KMS-11 (cell line): ENCODE measurements around the gene C12orf43.

ENCODE experiments used
- H2AFZ ChIP-seq: fragments of 200-600 bp; sonication (generic); 2 replicates; pipeline ENCODE4 v1.6.1; 2016; ENCODE audit warnings: antibody characterized with exemption, mixed run types, low read depth
- H3K27ac ChIP-seq: fragments of 200-600 bp; sonication (generic); 2 replicates; pipeline ENCODE4 v1.6.1; 2016; ENCODE audit warnings: mild to moderate bottlenecking, mixed run types
- H3K27me3 ChIP-seq: fragments of 200-600 bp; sonication (generic); 2 replicates; pipeline ENCODE4 v1.6.1; 2017; ENCODE audit warnings: mild to moderate bottlenecking, low read depth, mixed run types, moderate library complexity; ENCODE audit not compliant: insufficient read depth
- H3K36me3 ChIP-seq: fragments of 200-600 bp; sonication (generic); 2 replicates; pipeline ENCODE4 v1.6.1; 2017; ENCODE audit warnings: mild to moderate bottlenecking, mixed run types; ENCODE audit not compliant: insufficient read depth
- H3K4me1 ChIP-seq: fragments of 200-600 bp; sonication (generic); 2 replicates; pipeline ENCODE4 v1.6.1; 2016; ENCODE audit warnings: mild to moderate bottlenecking, low read depth, mixed run types; ENCODE audit not compliant: poor library complexity, severe bottlenecking
- H3K4me2 ChIP-seq: fragments of 200-600 bp; sonication (generic); 2 replicates; pipeline ENCODE4 v1.7.0; 2016; ENCODE audit warnings: mild to moderate bottlenecking, mixed run types
- H3K4me3 ChIP-seq: fragments of 200-600 bp; sonication (generic); IDR thresholded peaks from 2 replicates; pipeline ENCODE4 v1.6.1; 2017; ENCODE audit warnings: low read depth, low read length, mixed read lengths; ENCODE audit not compliant: insufficient read depth
- H3K79me2 ChIP-seq: fragments of 200-600 bp; sonication (generic); 2 replicates; pipeline ENCODE4 v1.6.1; 2016; ENCODE audit warnings: low read depth, mixed run types; ENCODE audit not compliant: insufficient read depth
- H3K9ac ChIP-seq: fragments of 200-600 bp; sonication (generic); 2 replicates; pipeline ENCODE4 v1.6.1; 2016; ENCODE audit warnings: mild to moderate bottlenecking, mixed run types
- H4K20me1 ChIP-seq: fragments of 200-600 bp; sonication (generic); 2 replicates; pipeline ENCODE4 v1.6.1; 2016; ENCODE audit warnings: mild to moderate bottlenecking, mixed run types; ENCODE audit not compliant: insufficient read depth
- TF ChIP-seq, protein P1 (sequence below): fragments of 200-600 bp; sonication (generic); conservative IDR thresholded peaks from 2 replicates; pipeline ENCODE4 v1.6.1; 2017; ENCODE audit warnings: low read depth, mild to moderate bottlenecking, antibody characterized with exemption, low read length, moderate library complexity, mixed read lengths

Gene C12orf43

DNA sequence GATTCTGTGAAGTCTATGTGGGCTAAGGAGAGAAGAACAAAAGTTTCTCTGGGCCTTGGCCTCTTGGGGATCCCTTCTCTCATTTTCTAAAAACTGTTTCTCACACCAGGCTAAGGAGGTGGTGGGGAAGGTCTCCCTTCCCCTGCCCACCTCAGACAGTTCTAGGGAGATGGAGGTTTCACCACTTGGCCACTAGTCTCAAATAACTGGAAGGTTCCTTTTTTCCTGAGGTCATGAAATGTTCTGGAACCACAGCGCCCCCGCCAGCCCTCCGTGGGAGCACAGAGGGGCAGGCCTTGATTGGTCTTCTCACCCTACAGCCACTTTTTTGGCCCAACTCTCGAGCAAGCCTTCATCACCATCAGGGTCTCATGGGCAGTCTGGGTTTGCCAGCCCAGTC lies 12.6 kb downstream of the C12orf43 start:
- no peak overlapping the region for H3K27ac ChIP-seq
- no peaks in the 10 kb centered on the region for H3K27me3 ChIP-seq
- TF ChIP-seq, protein P1, sequence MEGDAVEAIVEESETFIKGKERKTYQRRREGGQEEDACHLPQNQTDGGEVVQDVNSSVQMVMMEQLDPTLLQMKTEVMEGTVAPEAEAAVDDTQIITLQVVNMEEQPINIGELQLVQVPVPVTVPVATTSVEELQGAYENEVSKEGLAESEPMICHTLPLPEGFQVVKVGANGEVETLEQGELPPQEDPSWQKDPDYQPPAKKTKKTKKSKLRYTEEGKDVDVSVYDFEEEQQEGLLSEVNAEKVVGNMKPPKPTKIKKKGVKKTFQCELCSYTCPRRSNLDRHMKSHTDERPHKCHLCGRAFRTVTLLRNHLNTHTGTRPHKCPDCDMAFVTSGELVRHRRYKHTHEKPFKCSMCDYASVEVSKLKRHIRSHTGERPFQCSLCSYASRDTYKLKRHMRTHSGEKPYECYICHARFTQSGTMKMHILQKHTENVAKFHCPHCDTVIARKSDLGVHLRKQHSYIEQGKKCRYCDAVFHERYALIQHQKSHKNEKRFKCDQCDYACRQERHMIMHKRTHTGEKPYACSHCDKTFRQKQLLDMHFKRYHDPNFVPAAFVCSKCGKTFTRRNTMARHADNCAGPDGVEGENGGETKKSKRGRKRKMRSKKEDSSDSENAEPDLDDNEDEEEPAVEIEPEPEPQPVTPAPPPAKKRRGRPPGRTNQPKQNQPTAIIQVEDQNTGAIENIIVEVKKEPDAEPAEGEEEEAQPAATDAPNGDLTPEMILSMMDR = no peak
- peaks cover 8% of the 10 kb centered on the region for H3K4me1 ChIP-seq
- H3K9ac ChIP-seq = no peak overlapping the region
- H2AFZ ChIP-seq = no peak overlapping the region
- H3K4me2 ChIP-seq = no peak overlapping the region
- H4K20me1 ChIP-seq = no peaks in the 10 kb centered on the region
- H3K4me3 ChIP-seq = no peak overlapping the region
- H3K36me3 ChIP-seq = no peaks in the 10 kb centered on the region
- no peaks in the 10 kb centered on the region for H3K79me2 ChIP-seq

DNA sequence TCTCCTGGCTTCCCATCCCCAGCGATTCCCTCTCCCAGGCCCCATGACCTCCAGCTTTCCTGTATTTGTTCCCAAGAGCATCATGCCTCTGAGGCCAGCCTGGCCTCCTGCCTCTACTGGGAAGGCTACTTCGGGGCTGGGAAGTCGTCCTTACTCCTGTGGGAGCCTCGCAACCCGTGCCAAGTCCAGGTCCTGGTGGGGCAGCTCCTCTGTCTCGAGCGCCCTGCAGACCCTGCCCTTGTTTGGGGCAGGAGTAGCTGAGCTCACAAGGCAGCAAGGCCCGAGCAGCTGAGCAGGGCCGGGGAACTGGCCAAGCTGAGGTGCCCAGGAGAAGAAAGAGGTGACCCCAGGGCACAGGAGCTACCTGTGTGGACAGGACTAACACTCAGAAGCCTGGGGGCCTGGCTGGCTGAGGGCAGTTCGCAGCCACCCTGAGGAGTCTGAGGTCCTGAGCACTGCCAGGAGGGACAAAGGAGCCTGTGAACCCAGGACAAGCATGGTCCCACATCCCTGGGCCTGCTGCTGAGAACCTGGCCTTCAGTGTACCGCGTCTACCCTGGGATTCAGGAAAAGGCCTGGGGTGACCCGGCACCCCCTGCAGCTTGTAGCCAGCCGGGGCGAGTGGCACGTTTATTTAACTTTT lies 14.3 kb downstream of the C12orf43 start:
- no peaks in the 10 kb centered on the region for H3K27me3 ChIP-seq
- no peak overlapping the region for H2AFZ ChIP-seq
- H3K4me2 ChIP-seq = no peak overlapping the region
- no peaks in the 10 kb centered on the region for H3K79me2 ChIP-seq
- H3K4me3 ChIP-seq = no peak overlapping the region
- no peak overlapping the region for H3K27ac ChIP-seq
- TF ChIP-seq, protein P1 = no peak
- no peaks in the 10 kb centered on the region for H4K20me1 ChIP-seq
- H3K36me3 ChIP-seq = no peaks in the 10 kb centered on the region
- peaks cover 8% of the 10 kb centered on the region for H3K4me1 ChIP-seq
- H3K9ac ChIP-seq = no peak overlapping the region

DNA sequence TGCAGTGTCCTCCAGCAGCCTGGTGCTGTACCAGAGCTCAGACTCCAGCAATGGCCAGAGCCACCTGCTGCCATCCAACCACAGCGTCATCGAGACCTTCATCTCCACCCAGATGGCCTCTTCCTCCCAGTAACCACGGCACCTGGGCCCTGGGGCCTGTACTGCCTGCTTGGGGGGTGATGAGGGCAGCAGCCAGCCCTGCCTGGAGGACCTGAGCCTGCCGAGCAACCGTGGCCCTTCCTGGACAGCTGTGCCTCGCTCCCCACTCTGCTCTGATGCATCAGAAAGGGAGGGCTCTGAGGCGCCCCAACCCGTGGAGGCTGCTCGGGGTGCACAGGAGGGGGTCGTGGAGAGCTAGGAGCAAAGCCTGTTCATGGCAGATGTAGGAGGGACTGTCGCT lies 15.2 kb downstream of the C12orf43 start:
- H3K9ac ChIP-seq = no peak overlapping the region
- no peaks in the 10 kb centered on the region for H3K36me3 ChIP-seq
- no peaks in the 10 kb centered on the region for H3K79me2 ChIP-seq

DNA sequence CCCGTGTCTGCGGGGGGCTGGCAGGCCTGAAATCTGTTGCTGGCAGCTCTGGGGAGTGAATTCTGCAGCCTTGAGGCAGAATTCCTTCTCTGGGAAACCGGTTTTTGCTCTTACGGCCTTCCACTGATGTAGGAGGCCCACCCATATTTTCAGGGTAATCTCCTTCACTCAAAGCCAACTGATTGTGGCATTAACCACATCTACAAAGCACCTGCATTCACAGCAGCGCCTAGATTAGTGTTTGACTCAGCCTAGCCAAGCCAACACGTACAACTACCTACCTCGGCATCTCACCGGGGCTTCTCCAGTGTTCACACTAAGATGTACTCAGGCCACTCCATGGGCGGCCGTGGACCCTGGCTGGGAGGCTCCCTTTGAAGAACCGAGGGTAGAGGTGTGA lies 15.8 kb downstream of the C12orf43 start:
- TF ChIP-seq, protein P1 = no peak
- Histone ChIP-seq H3K36me3 (no peaks in the 10 kb centered on the region), H3K9ac (no peak overlapping the region)

More for the DNA sequence above, 15.2 kb downstream of the C12orf43 start:
- Histone ChIP-seq H2AFZ (no peak overlapping the region), H3K4me2 (no peak overlapping the region), H3K4me1 (peaks cover 8% of the 10 kb centered on the region), H3K27ac (no peak overlapping the region), H3K4me3 (no peak overlapping the region), H4K20me1 (no peaks in the 10 kb centered on the region), H3K27me3 (no peaks in the 10 kb centered on the region)
- TF ChIP-seq, protein P1 = no peak

More for the DNA sequence above, 15.8 kb downstream of the C12orf43 start:
- Histone ChIP-seq H2AFZ (no peak overlapping the region), H3K27me3 (no peaks in the 10 kb centered on the region), H4K20me1 (no peaks in the 10 kb centered on the region), H3K4me1 (peaks cover 8% of the 10 kb centered on the region), H3K4me2 (no peak overlapping the region), H3K79me2 (no peaks in the 10 kb centered on the region), H3K4me3 (no peak overlapping the region), H3K27ac (no peak overlapping the region)
